ENCODE results near the gene PDZRN4.

The PDZRN4 gene

GRCh38 chr12:41327096-41327895 lies 139.2 kb downstream of the PDZRN4 start:
- TF ChIP-seq, protein P1, sequence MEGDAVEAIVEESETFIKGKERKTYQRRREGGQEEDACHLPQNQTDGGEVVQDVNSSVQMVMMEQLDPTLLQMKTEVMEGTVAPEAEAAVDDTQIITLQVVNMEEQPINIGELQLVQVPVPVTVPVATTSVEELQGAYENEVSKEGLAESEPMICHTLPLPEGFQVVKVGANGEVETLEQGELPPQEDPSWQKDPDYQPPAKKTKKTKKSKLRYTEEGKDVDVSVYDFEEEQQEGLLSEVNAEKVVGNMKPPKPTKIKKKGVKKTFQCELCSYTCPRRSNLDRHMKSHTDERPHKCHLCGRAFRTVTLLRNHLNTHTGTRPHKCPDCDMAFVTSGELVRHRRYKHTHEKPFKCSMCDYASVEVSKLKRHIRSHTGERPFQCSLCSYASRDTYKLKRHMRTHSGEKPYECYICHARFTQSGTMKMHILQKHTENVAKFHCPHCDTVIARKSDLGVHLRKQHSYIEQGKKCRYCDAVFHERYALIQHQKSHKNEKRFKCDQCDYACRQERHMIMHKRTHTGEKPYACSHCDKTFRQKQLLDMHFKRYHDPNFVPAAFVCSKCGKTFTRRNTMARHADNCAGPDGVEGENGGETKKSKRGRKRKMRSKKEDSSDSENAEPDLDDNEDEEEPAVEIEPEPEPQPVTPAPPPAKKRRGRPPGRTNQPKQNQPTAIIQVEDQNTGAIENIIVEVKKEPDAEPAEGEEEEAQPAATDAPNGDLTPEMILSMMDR (IDR thresholded peaks at IDR 0.05), result no peak

GRCh38 chr12:41333974-41334373 lies 145.9 kb downstream of the PDZRN4 start:
- TF ChIP-seq, protein P1 (IDR thresholded peaks at IDR 0.05), result no peak

- TF ChIP-seq, protein P1 (IDR thresholded peaks at IDR 0.05), result no peak
These were observed 146.3 kb downstream of the PDZRN4 start for GRCh38 chr12:41334390-41334789.

DNA sequence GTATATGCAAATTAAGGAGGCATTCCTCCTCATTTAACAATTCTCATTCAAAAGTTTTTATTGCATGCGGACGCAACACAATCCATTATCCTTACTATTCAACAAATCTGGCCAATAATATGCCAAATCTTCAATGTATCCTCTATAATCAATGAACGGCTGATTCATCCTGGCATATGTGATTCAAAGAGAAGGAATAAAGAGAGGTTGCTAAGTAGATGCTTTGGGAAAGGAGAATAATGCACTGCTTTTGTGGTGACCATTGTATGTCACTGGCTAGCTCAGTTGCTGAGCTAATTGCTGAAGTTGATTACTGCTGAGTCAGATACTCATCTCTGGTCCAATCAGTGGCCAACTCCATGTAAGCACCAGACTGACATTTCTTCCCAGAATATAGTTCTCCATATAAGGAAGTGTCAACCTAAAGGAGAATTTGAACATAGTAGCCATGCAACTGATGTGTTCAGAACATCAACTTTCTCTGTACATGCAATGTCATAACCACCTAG lies 148.0 kb downstream of the PDZRN4 start:
- TF ChIP-seq, protein P1 (IDR thresholded peaks at IDR 0.05), result no peak

- TF ChIP-seq, protein P1 (IDR thresholded peaks at IDR 0.05), result no peak
These were observed 151.7 kb downstream of the PDZRN4 start for GRCh38 chr12:41339784-41340183.

GRCh38 chr12:41344776-41345470 lies 156.8 kb downstream of the PDZRN4 start:
- TF ChIP-seq, protein P1 (IDR thresholded peaks at IDR 0.05), result no peak

- TF ChIP-seq, protein P1 (IDR thresholded peaks at IDR 0.05), result no peak
These were observed 160.1 kb downstream of the PDZRN4 start for GRCh38 chr12:41348198-41348597.

Measured in LNCAP (cell line).